ENCODE data around the gene ARFGAP3. TPM values are rescaled to one million over a fixed set of nuclear protein-coding genes. Genes with fewer than 3 reads are reported as not detected.

ARFGAP3 gene
- total RNA-seq, 1 experiment from 2014 or later: 40.2 TPM

GRCh38 chr22:42863349-42863961, 6.4 kb upstream of the ARFGAP3 start:
- peak; percentile 61 for DNase-seq (ENCODE audit: low read depth)

GRCh38 chr22:42862045-42862734, 5.1 kb upstream of the ARFGAP3 start:
- peak; percentile 25 for DNase-seq (ENCODE audit: low read depth)

- DNase-seq (ENCODE audit: low read depth): no peak
Measured at GRCh38 chr22:42860968-42861367, 3.9 kb upstream of the ARFGAP3 start.

GRCh38 chr22:42857845-42858481, 890 bp upstream of the ARFGAP3 start:
- no peak for DNase-seq (ENCODE audit: low read depth)

GRCh38 chr22:42856179-42856864, 751 bp downstream of the ARFGAP3 start:
- peak; percentile 40 for DNase-seq (ENCODE audit: low read depth)

DNA sequence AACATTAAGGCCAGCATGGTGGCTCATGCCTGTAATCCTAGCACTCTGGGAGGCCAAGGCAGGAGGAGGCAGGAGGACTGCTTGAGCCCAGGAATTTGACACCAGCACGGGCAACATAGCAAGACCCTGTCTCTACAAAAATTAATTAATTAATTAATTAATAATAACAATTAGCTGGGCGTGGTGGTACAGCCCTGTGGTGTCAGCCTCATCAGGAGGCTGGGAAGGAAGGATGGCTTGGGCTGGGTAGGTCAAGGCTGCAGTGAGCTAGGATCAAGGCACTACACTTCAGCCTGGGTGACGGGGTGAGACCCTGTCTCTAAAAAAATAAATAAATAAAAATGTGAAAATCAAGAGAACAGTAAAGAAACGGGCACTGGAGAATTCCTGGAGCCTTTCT, 1.4 kb downstream of the ARFGAP3 start:
- DNase-seq (ENCODE audit: low read depth): no peak

DNA sequence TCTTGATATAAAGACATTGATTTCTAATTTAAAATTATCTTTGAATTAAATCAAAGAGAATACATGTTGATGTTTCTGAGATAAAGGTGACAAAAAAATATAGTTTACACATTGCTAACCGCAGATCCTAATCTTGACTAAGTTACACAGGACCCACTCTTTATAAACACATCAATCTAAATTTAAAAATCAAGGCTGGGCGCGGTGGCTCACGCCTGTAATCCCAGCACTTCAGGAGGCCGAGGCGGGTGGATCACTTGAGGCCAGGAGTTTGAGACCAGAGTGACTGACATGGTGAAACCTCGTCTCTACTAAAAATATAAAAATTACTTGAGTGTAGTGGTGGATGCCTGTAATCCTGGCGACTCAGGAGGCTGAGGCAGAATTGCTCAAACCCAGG, 1.9 kb downstream of the ARFGAP3 start:
- no peak for DNase-seq (ENCODE audit: low read depth)

DNA sequence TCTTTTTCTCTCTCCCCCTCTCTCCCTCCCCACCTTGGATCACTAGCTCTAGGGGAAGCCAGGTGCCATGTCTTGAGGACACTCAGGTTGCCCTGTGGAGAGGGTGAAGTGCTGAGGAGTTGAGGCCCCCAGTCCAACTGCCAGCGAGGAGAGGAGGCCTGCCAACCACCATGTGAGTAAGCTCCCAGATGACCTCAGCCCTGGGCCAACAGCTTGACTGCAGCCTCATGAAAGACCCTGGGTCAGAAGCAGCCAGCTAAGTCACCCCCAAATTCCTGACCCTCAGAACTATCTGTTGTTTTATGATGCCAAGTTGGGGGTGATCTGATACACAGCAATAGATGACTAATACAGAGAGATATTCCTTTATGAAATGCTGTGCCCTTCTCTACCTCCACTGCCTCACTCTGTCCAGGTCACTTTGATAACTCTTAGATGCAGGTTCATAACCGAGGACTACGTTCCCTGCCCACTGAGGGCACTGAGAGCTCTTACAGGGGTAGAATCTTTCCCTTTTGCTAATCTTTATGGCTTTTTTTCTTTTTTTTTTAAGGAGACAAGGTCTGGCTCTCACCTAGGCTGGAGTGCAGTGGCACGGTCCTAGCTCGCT, 8.0 kb downstream of the ARFGAP3 start:
- no peak for DNase-seq (ENCODE audit: low read depth)

DNA sequence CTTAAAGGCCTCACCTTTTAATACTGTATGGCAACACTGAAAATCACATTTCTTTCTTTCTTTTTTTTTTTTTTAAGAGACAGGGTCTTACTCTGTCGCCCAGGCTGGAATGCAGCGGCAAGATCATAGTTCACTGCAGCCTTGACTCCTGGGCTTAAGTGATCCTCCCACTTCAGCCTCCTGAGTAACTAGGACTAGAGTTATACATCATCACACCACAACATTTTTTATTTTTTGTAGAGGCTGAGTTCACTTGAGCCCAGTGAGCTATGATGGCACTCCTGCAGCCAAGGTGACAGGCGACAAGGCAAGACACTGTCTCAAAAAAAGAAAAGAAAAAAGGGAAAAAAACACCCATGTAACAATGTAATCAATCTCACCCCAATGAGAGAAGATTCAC, 10.0 kb downstream of the ARFGAP3 start:
- no peak for DNase-seq (ENCODE audit: low read depth)

DNA sequence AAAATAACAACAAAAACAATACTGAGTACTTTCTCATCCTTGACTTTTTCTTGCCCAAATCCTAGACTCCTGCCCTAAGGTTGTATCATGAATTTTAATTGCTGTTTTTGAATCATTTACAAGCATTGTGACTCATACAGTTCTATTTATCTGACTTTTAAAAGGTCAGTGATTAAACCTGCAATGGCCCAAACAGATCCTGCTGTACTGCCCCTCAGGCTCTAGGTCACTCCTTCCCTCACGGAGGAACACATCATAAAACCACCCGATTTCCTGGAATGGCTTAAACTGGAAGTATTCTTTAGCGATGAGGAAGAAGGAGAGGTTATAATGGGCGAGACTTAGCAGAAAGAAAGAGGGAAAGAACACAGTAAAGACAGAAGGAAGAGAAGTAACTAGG, 12.3 kb downstream of the ARFGAP3 start:
- no peak for DNase-seq (ENCODE audit: low read depth)

DNA sequence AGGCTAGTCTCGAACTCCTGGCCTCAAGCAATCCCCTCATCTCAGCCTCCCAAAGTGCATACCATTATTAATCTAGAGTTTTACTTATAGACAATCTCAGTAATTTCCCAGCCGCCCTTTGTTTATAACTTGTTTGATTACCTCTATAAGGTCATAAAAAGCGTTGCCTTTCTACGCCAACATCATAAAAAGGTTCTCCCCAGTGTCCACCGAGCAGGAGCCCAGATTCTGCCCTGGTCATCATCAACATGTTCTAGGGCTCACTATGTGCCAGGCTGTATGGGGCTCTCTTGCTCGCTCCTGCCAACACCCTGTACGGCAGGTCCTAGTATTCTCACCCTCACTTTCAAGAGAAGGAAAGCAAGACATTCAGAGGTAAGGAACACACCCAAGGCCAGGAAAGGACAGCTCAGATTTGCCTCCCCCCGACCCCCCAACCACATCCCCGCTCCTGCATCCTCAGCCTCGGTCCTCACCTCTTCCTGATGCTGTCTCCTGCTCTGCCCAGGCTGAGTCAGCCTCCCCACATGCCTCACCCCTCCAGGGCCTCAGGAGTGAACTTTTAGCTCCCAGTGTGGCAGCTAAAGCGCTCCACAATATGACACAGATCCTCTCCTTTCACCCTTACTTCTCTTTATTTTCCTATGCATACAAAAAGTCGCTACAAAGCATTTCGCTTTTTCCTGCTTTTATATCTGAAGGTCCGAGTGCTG, 14.3 kb downstream of the ARFGAP3 start:
- DNase-seq (ENCODE audit: low read depth): no peak

DNA sequence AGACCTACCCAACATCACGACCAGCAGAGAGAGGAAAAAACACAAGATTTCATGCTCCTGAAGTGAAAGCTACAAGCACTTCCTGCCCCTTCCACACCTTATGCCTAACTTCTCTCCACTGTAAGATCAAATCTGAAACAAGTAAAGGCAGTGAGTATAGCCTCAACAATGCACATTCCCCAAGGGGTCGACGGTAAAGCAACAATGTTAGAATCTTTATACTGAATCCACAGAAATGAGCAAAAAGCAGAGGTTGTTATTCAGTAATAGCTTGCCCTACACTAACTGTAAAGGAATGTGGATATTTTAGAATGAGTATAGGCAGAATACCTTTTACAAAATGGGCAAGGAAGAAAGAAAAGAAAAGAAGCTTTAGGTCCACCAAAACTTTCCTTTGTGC, 15.6 kb downstream of the ARFGAP3 start:
- DNase-seq (ENCODE audit: low read depth): no peak

- no peak for DNase-seq (ENCODE audit: low read depth)
Measured at GRCh38 chr22:42837556-42837955, 19.5 kb downstream of the ARFGAP3 start.

DNA sequence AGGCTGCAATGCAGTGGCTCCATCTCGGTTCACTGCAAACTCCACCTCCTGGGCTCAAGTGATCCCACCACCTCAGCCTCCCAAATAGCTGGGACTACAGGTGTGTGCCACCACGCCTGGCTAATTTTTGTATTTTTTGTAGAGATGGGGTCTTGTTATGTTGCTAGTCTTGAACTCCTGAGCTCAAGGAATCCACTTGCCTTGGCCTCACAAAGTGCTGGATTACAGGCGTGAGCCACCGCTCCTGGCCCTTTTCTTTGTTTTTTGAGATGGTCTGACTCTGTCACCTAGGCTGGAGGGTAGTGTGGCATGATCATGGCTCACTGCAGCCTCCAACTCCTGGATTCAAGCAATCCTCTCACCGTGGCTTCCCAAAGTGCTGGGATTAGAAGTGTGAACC, 21.0 kb downstream of the ARFGAP3 start:
- no peak for DNase-seq (ENCODE audit: low read depth)

- no peak for DNase-seq (ENCODE audit: low read depth)
Measured at GRCh38 chr22:42834177-42834949, 22.7 kb downstream of the ARFGAP3 start.

DNA sequence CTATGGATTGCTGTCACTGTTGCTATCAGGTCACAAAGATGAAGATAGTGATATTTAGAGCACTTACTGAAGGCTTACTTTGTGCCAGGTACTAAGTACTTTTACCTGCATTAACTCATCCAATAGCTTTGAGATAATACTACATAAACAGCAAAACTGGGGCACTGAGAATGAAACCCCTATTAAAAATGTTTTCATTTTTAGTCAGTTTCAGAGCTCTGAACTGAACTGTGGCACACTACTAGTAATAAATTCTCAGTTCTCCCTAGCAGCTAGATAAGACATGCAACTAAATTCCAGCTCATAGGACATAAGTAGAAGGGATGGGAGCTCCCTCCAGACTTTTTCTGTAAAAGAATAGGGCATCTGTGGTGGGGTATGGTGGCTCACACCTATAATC, 24.0 kb downstream of the ARFGAP3 start:
- no peak for DNase-seq (ENCODE audit: low read depth)

DNA sequence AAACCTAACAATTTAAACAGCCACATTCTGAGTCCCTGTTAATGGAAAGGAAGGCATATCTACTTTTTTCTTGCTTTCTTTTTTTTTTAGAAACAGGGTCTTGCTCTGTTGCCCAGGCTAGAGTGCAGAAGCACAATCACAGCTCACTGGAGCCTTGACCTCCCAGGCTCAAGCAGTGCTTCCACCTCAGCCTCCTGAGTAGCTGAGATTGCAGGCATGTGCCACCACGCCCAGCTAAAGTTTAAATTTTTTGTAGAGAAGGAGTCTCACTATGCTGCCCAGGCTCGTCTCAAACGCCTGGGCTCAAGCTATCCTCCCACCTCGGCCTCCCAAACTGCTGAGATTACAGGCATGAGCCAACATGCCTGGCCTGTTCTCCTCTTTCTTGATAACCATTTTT, 25.4 kb downstream of the ARFGAP3 start:
- no peak for DNase-seq (ENCODE audit: low read depth)

DNA sequence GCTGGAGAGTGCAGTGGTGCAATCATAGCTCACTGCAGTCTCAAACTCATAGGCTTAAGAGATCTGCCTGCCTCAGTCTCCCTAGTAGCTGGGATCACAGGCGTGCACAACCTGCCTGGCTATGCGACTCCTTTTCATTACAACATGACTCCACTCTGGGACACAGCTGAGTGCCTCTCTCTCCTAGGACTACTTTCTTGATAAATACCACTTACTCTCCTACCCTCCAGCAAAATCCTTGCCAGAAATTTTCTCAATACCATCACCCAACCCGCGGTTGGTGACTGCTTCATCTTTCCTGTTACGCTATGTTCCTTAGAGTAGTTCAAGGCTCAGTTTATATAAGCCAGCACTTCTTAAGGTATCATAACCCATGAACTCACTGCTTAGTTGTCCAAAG, 26.9 kb downstream of the ARFGAP3 start:
- DNase-seq (ENCODE audit: low read depth): no peak

GRCh38 chr22:42829302-42829701, 27.8 kb downstream of the ARFGAP3 start:
- no peak for DNase-seq (ENCODE audit: low read depth)

GRCh38 chr22:42825796-42826195, 31.3 kb downstream of the ARFGAP3 start:
- no peak for DNase-seq (ENCODE audit: low read depth)

- DNase-seq (ENCODE audit: low read depth): no peak
Measured at GRCh38 chr22:42821386-42821785, 35.7 kb downstream of the ARFGAP3 start.
